OCI-LY1 (cell line): ENCODE measurements around the gene KBTBD7.

Experiments used
- H2AFZ ChIP-seq: fragments of 200-600 bp; sonication (generic), shearing (Covaris generic); 2 replicates; pipeline ENCODE4 v1.6.0; 2014; ENCODE audit warnings: antibody characterized with exemption, mild to moderate bottlenecking, low read length
- H3F3A ChIP-seq: fragments of 200-600 bp; sonication (generic), shearing (Covaris generic); 2 replicates; pipeline ENCODE4 v1.6.0; 2014; ENCODE audit warnings: mild to moderate bottlenecking, antibody characterized with exemption, low read length, moderate library complexity; ENCODE audit not compliant: insufficient read depth
- H3K27ac ChIP-seq: fragments of 200-600 bp; sonication (generic); 2 replicates; pipeline ENCODE4 v1.5.1; 2014; ENCODE audit warnings: low read length, mixed run types, mild to moderate bottlenecking, low read depth; ENCODE audit not compliant: poor library complexity, severe bottlenecking
- H3K27me3 ChIP-seq: fragments of 200-600 bp; sonication (generic); 2 replicates; pipeline ENCODE4 v1.6.0; 2014; ENCODE audit warnings: antibody characterized with exemption, mild to moderate bottlenecking, low read length, moderate library complexity; ENCODE audit not compliant: insufficient read depth
- H3K36me3 ChIP-seq: fragments of 200-600 bp; sonication (generic); 2 replicates; pipeline ENCODE4 v1.6.1; 2014; ENCODE audit warnings: mild to moderate bottlenecking, antibody characterized with exemption, low read length, moderate library complexity, mixed read lengths; ENCODE audit not compliant: insufficient read depth
- H3K4me1 ChIP-seq: fragments of 200-600 bp; sonication (generic); 2 replicates; pipeline ENCODE4 v1.5.1; 2014; ENCODE audit warnings: mild to moderate bottlenecking, low read length, moderate library complexity; ENCODE audit not compliant: insufficient read depth, severe bottlenecking
- H3K4me2 ChIP-seq: fragments of 200-600 bp; sonication (generic), shearing (Covaris generic); 2 replicates; pipeline ENCODE4 v1.6.1; 2014; ENCODE audit warnings: low read length
- H3K4me3 ChIP-seq: fragments of 200-600 bp; sonication (generic); 2 replicates; pipeline ENCODE4 v1.5.1; 2014; ENCODE audit warnings: low read length, low read depth, mild to moderate bottlenecking, mixed read lengths; ENCODE audit not compliant: poor library complexity, severe bottlenecking
- H3K79me2 ChIP-seq: fragments of 200-600 bp; shearing (Covaris generic); 2 replicates; pipeline ENCODE4 v1.6.1; 2016; ENCODE audit warnings: mixed run types, low read length, mixed read lengths; ENCODE audit not compliant: insufficient read depth
- H3K9ac ChIP-seq: fragments of 200-600 bp; sonication (generic), shearing (Covaris generic); 2 replicates; pipeline ENCODE4 v1.6.1; 2014; ENCODE audit warnings: mild to moderate bottlenecking, low read length, mixed read lengths
- H3K9me2 ChIP-seq: fragments of 200-600 bp; sonication (generic), shearing (Covaris generic); 2 replicates; pipeline ENCODE4 v1.6.1; 2014; ENCODE audit warnings: low read depth, mild to moderate bottlenecking, low read length, mixed read lengths
- H3K9me3 ChIP-seq: fragments of 200-600 bp; shearing (Covaris generic); 2 replicates; pipeline ENCODE4 v1.6.1; 2014; ENCODE audit warnings: low read length, mixed read lengths
- H4K20me1 ChIP-seq: fragments of 200-600 bp; sonication (generic), shearing (Covaris generic); 2 replicates; pipeline ENCODE4 v1.6.0; 2016; ENCODE audit warnings: mild to moderate bottlenecking, low read length; ENCODE audit not compliant: insufficient read depth
- CTCF ChIP-seq: fragments of 200-600 bp; sonication (generic), shearing (Covaris generic); IDR thresholded peaks from 2 replicates; pipeline ENCODE4 v1.5.1; 2017; ENCODE audit warnings: mild to moderate bottlenecking, antibody characterized with exemption, low read length, moderate library complexity, mixed read lengths
- EZH2 ChIP-seq: fragments of 200-600 bp; sonication (generic), shearing (Covaris generic); IDR thresholded peaks from 2 replicates; pipeline ENCODE4 v1.8.0; 2017; ENCODE audit warnings: borderline replicate concordance, mixed run types, mild to moderate bottlenecking, antibody characterized with exemption, low read length, moderate library complexity, mixed read lengths

Gene KBTBD7

DNA sequence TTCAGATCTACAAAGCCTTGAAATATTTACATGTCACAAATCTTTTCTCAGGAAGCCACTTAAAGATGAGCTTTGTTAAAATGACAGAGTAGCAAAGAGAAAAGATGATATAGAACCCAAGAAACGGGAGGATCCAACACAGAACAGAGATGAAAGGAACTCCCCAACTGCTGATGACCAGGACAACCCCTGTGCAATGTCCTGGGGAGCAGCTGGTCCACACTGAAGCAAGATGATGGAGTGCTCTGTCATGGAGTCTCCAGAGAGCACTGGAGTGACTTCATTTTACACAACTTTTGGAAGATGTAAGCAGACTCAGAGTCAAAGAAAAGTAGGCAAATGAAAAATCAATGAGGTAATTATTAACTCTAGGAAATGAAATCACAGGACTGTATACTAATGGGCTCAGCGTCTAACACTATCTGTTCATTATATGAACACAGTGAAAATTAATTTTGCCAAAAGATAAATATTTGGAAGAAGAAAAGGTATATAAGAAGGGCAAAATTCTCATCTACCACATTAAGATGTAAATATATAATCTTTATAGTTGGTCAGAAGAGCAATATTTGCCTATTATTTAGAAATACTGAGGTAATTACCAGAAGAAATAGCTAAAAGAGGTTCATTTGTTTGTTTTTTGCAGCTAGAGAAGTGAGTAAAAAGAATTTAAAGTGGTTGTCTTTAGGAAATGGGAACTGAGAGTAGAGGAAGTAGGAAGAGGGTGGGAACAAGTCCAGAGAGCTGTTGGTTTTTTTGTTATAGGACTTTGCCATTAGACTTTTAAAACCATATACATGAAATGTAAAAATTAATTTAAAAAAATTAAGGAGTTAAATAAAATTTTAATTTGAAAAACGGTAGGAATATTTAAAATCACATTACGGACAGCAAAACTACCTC lies 38.5 kb upstream of the KBTBD7 start:
- TF ChIP-seq EZH2, result no peak
- no peak for TF ChIP-seq CTCF
- no peak overlapping the region for H2AFZ ChIP-seq
- H3K9ac ChIP-seq, result no peak overlapping the region
- H3K4me1 ChIP-seq, result peaks cover 14% of the 10 kb centered on the region
- H3K4me3 ChIP-seq, result no peak overlapping the region
- peak overlapping the region; percentile 22 for H3K27ac ChIP-seq
- H4K20me1 ChIP-seq, result no peaks in the 10 kb centered on the region
- H3K36me3 ChIP-seq, result peaks cover 27% of the 10 kb centered on the region
- H3F3A ChIP-seq, result no peaks in the 10 kb centered on the region
- H3K79me2 ChIP-seq, result no peaks in the 10 kb centered on the region
- no peak overlapping the region for H3K4me2 ChIP-seq
- H3K9me2 ChIP-seq, result no peaks in the 10 kb centered on the region
- no peaks in the 10 kb centered on the region for H3K9me3 ChIP-seq
- no peaks in the 10 kb centered on the region for H3K27me3 ChIP-seq

DNA sequence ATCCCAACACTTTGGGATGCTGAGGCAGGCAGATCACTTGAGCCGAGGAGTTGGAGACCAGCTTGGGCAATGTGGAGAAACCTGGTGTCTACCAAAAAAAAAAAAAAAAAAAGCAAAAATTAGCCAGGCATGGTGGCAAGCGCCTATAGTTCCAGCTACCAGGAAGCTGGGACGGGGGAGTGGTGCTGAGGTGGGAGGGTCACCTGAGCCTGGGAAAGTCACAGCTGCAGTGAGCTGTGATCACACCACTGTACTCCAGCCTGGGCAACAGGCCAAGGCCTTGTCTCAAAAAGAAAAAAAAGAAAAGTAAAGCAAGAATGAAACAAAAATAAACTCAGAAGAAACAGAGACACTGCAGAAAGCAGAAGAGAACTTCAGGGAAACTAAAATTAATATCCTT lies 37.4 kb upstream of the KBTBD7 start:
- H3K36me3 ChIP-seq, result peaks cover 27% of the 10 kb centered on the region
- H3K9ac ChIP-seq, result no peak overlapping the region
- H3K27me3 ChIP-seq, result no peaks in the 10 kb centered on the region
- H3K27ac ChIP-seq, result no peak overlapping the region
- no peak overlapping the region for H2AFZ ChIP-seq
- H3K79me2 ChIP-seq, result no peaks in the 10 kb centered on the region
- H3F3A ChIP-seq, result no peaks in the 10 kb centered on the region
- no peak overlapping the region for H3K4me2 ChIP-seq
- H3K4me1 ChIP-seq, result peaks cover 14% of the 10 kb centered on the region
- no peaks in the 10 kb centered on the region for H3K9me3 ChIP-seq
- no peak overlapping the region for H3K4me3 ChIP-seq
- TF ChIP-seq EZH2, result no peak
- no peak for TF ChIP-seq CTCF
- no peaks in the 10 kb centered on the region for H3K9me2 ChIP-seq
- H4K20me1 ChIP-seq, result no peaks in the 10 kb centered on the region

- TF ChIP-seq EZH2 (no peak), CTCF (no peak)
- Histone ChIP-seq H3F3A (no peaks in the 10 kb centered on the region), H3K79me2 (no peaks in the 10 kb centered on the region), H3K4me3 (no peak overlapping the region), H3K27me3 (no peaks in the 10 kb centered on the region), H2AFZ (no peak overlapping the region), H4K20me1 (no peaks in the 10 kb centered on the region), H3K36me3 (peaks cover 25% of the 10 kb centered on the region), H3K4me2 (no peak overlapping the region), H3K9me3 (no peaks in the 10 kb centered on the region), H3K9ac (no peak overlapping the region), H3K27ac (no peak overlapping the region), H3K9me2 (no peaks in the 10 kb centered on the region), H3K4me1 (peaks cover 14% of the 10 kb centered on the region)
Measured at GRCh38 chr13:41231025-41231677, 36.8 kb upstream of the KBTBD7 start.
